HG02938 (cell line): ENCODE results near the gene SSBP2.

Source experiments
- ATAC-seq: cut with Tn5 transposase; IDR thresholded peaks from one replicate; pipeline ENCODE4 v1.9.1; 2021; ENCODE audit warnings: mild to moderate bottlenecking, moderate library complexity; ENCODE audit not compliant: unreplicated experiment

SSBP2 gene

DNA sequence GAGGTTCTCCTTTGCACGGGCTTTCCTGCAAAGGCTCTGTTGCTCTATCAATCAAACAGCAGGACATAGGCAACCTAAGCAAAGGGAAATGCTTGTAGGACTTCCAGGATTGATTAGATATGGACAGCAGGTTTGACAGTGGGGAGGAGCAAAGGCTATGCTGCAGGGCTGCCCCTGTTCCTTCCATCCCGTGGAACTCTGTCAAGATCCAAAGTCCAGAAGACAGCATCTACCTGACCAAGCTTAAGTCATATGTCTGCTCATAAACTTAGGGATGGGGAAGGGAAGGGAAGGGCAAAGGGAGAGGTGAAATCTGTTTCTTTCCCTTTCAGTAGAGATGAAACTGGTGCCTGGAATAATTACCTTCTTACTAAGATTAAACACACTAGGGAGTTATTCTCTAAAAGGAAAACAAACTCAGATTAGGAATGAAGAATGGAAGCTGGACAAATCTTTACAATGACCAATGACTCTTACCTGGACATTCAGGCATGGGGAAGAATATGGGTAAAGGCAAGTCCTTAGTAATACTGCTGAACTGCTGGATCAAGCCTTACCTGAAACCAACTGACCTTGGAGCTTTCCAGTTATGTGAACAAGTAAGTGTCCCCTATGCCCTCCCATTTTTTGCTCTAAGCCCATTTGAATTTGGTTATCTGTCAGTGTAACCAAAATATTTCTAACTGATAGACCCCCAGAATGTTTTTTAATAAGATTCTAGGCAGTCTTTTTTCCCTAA lies 348.5 kb downstream of the SSBP2 start:
- ATAC-seq: no peak

DNA sequence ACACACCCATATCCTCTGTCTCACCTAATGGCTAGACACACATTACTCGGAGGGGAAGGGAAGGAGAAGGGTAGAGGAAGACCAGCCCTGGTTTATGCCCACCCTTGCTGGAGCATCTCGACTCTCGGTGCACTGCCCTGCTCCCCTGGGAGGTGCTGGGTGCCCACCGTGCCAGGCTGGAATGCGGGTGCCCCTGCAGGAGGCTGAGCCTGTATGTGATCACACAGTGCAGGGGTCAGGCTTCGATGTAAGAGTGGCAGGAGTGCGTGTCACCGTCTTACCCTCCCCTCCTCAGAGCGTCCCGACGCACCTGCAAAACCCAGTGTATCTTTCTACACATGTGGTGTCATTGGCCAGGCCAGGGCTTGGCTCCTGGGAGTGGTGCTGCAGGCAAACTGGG lies 349.6 kb downstream of the SSBP2 start:
- ATAC-seq: no peak

DNA sequence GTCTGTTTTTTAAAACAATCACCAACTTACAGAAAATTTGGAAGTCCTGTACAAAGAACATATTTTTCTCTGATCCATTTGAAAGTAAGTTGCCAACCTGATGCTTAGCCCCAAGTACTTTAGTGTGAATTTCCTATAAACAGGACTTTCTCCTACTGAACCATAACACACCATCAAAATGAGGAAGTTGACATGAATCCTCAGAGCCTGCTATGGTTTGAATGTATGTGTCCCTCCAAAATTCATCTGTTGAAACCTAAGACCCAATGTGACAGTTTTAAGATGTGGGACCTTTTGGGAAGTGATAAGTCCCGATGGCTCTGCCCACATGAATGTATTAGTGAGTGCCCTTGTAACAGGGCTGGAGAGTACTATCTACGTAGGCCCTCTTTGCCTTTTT lies 350.5 kb downstream of the SSBP2 start:
- ATAC-seq: no peak

DNA sequence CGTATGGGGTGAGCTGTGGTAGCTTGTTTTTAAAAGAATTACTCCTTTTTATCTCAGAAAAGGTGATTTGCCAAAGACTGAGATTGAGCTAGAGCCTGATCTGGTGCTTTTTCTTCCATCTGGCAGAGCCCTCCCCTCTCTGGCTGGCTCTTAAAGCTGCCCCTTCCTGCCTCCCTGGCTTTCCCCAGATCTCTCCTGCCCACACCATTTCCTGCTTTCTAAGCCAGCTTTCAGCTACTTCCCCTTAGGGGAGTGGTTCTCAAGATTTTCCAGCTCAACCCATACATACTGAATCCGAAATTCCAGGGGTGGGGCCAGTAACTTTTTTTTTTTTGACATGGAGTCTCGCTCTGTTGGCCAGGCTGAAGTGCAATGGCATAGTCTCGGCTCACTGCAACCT lies 352.2 kb downstream of the SSBP2 start:
- ATAC-seq: no peak

DNA sequence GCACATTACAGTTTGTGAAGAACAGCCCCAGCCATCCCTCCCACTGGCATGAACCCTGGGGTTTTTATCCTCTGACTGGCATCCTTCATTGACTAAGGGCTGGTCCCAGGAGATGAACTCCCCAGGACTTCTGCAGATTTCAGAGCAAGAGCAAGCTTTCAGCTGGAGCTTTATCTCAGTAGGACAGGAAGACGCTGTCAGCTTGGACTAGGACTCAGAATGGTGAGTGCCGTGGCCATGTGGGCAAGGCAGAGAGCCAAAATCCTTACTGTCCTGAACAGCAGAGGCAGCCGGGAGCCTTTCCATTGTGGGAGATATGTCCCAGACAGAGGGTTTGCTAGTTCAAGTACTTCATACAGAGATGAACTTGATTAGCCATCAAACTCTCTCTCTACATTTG lies 353.7 kb downstream of the SSBP2 start:
- no peak for ATAC-seq

DNA sequence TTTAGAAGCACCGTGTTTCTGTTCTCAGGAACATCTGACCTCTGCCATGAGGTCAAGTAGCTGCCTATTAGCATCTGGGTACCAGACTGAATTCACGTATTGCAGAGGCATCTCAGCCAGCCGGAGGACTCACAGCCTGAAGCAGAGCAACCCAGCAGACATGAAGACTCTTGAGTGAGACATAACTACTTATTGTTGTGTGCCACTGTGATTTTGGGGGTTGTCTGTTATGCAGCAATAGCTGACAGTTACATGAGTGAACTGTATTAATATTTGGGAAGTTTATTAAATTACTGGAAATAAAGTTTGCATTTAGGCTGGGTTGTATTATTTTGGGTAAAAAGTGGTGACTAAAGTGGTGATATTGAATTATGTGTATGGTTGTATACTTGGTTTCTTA lies 355.6 kb downstream of the SSBP2 start:
- ATAC-seq: no peak

DNA sequence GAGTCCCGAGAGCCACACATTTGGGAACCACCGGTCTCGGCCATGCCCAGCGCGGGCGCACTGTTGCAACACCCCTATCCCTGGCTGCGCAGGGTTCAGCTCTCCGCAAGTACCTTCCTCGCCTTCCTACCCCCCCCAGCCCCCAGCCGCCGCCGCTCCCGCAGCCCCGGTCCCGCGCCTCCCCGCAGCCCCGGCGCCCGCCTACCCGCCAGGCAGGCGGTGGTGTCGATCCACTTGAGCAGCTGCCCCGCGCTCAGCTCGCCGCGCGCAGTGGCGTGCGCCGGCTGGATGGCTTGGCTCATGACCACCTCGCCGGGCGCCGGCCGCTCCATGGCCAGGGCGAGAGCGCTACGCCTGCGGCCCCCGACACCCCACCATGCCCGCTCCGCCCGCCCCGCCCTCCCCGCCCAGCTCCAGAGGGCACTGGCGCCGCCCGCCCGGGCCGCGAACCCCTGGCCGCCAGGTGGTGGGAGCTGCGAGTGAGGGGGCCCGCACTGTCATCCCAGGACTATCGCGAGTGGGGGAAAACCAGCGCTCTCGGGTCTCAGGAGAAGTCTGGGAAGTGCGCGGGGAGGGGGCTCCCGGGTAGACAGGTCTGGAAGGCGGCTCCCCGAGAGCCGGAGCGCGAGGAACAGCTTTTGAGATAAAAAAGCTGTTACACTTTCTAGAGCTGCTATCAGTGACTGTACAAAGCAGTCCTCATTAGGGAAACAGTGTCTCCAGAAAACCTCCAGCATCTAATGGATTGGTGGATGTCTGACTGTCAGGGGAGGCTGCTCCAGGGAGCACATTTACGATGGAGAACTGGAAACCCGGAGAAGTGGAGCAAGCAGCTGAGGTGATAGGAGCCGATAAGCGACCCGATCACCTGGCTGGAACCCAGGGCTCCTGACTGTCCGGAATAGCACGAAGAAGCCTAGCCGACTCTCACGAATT lies 356.8 kb downstream of the SSBP2 start, which contains the start of gene ACOT12:
Gene ACOT12, minus strand, starts transcription at position 352 of the 936 bp plus-strand sequence. Its CDS starts 20 bp downstream, at position 332.
- ATAC-seq: no peak

DNA sequence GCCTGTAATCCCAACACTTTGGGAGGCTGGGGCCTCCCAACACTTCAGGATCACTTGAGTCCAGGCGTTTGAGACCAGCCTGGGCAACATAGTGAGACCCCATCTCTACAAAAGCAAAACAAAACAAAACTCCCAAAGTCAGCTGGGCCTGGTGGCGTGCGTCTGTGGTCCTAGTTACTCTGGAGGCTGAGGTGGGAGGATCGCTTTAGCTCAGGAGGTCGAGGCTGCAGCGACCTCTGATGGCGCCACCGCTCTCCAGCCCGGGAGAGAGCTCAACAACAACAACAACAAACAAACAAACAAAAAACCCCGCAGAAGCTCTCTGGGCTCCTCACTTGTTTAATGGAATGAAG lies 357.5 kb downstream of the SSBP2 start:
- ATAC-seq: no peak

DNA sequence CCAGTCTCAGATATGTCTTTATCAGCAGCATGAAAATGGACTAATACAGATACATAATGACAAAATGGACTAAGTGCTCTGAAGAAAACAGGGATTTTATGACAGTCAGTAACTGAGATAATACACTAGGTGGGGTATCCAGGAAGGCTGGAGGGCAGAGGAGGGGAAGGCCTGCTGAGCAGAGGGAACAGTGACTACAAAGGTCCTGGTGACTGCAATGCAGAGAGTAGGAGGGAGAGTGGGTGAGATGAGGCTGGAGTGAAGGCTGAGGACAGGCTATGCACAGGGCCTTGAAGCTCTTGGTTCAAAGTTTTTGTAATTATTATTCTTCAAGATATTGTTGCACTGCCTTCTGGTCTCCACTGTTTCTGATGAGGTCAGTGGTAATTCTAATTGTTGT lies 361.9 kb downstream of the SSBP2 start:
- ATAC-seq: no peak

DNA sequence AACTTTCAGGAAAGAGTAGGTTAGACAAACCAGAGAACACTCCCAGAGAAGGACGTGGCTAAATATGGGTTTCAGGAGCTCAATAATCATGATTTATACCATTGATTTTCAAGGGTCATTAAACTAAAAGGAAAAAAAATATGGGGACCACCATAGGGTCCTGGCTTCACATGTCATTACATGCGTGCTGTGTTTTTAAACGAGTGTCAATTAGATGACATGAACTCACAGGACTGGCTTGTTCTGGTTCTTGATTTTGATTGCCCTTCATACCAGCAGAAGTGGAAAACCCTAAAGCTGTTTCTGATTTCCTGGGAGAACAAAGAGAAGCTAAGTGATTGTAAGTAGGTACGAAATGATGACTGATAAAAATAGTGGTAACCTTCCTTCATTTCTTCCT lies 362.7 kb downstream of the SSBP2 start:
- ATAC-seq: no peak

DNA sequence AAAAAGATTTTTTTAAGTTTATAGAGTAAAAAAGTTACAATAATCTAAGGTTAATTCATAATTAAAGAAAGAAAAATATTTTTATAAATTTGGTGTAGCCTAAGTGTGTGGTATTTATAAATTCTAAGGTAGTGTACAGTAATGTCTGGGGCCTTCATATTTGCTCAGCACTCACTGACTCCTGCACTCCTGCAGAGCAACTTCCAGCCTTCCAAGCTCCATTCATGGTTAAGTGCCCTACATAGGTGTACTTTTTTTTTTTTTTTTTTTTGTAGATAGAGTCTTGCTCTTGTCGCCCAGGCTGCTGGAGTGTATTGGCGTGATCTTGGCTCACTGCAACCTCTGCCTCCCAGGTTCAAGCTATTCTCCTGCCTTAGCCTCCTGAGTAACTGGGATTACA lies 367.0 kb downstream of the SSBP2 start:
- no peak for ATAC-seq

DNA sequence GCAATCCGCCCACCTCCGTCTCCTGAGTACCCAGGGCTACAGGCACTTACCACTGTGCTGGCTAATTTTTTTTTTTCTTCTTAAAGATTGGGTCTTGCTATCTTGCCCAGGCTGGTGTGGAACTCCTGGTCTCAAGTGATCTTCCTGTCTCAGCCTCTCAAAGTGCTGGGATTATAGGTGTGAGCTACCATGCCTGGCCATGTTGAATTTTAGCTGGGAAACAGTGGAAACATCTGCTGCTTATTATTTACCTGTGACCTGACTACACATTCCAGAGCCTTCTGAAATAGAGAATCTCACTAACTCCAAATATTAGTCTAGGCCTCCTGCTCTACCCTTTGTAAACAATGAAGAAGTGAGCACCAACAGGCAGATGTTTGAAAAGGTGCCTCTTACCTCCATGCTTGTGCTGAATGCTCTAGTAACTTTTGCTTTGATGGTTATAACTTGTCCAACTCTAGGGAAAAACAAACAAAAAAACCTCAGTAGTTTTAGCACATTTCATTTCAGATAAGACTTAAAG lies 379.5 kb downstream of the SSBP2 start:
- no peak for ATAC-seq

DNA sequence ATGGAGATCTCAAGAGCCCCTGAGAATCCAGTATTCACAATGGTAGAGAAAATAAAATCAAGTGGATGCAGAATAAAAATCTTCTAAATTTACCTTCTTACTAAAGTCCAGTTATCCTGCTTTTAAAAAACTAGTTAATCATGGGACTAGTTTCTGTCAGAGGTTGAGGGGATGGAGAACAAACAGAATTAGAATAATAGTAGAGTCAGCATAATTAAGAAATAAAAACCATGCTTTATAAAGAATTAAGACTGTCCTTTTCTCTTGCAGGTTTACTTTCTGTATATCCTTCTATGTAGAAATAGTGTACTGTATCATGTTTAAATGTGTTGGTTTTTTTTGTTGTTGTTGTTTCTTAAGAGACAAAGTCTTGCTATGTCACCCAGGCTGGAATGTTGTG lies 380.0 kb downstream of the SSBP2 start:
- ATAC-seq: no peak

DNA sequence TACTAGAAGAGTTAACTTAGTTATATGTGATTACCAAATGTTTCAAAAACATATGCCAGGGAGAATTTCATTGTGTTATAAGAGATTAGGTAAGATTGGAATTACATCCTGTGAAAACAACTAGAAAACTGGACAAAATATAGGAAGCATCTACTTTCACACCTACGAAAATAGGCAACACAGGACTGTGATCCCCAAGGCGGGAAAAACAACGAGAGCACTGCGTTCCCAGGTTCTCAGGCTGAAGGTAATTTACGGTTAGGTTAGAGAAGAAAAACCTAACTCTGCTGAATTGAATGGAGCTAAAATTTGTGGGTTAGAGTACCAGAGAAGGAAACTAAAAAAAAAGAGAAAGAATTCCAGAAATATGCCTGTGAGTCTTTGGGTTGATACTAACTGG lies 385.4 kb downstream of the SSBP2 start:
- no peak for ATAC-seq

DNA sequence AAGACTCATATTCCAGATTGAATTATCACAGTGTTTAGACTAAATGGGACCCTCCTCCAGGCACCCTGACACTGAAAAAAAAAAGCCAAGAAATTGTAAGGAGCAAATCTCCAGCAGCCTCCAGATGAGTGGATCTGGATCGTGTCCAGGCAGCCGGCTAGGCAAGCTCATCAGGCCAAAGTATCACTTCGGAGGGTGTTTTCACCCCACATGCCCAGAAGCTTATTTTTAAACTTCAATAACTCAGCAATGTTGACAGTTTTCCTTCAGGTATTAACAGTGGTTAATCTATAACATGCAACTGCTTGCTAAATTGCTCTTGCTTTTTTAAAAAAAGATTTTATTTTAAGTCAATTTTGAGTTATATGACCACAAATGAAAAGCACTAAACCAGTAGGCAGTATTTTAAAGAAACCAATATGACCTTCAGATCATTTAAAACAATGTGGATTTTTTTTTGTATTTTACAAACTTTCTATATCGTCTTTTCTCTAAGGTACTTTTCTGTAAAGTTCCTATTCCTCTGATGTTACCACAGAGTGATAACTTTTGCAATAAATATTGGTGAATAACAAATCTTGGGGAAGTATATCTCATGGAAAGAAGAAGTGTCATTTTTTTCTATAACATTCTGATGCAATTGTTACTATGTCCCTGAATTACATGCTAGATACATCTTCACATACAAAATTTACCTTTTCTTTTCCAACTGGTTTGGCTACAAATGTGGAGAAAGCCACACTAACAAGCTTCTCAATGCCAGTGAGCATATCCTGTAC lies 387.6 kb downstream of the SSBP2 start:
- ATAC-seq: no peak
